Left ventricle myocardium inferior (tissue), 1 donor: ENCODE data around the gene CHCHD10. TPM values are rescaled to one million over a fixed set of nuclear protein-coding genes. Genes with fewer than 3 reads are reported as not detected.

Experiments used
- DNase-seq: peaks from one replicate; pipeline ENCODE4 v3.0.0-alpha.2; 2020
- H3K27ac ChIP-seq: fragments of 200-600 bp; replicated peaks from 2 replicates; pipeline ENCODE4 v1.8.0; 2021
- H3K27me3 ChIP-seq: fragments of 200-600 bp; 2 replicates; pipeline ENCODE4 v1.8.0; 2021; ENCODE audit warnings: low read depth
- H3K36me3 ChIP-seq: fragments of 200-600 bp; 2 replicates; pipeline ENCODE4 v1.8.0; 2021
- H3K4me1 ChIP-seq: fragments of 200-600 bp; 2 replicates; pipeline ENCODE4 v1.8.0; 2021
- H3K4me3 ChIP-seq: fragments of 200-600 bp; 2 replicates; pipeline ENCODE4 v1.8.0; 2021; ENCODE audit warnings: mild to moderate bottlenecking, moderate library complexity
- H3K9me3 ChIP-seq: fragments of 200-600 bp; replicated peaks from 2 replicates; pipeline ENCODE4 v1.8.0; 2021
- CTCF ChIP-seq: fragments of 200-600 bp; IDR thresholded peaks from 2 replicates; pipeline ENCODE4 v1.8.0; 2021; ENCODE audit warnings: antibody characterized with exemption, mild to moderate bottlenecking, borderline replicate concordance
- intact Hi-C: fragments of 100-400 bp; cut with micrococcal nuclease; formaldehyde crosslinking; loops from one replicate; pipeline ENCODE4 v1.11.0; 2022
- total RNA-seq: library from RNA; stranded (reverse); fragmentation: NEBNext Ultra II Directional; extraction: Animal tissue kit (Norgen Biotek cat#: 25700); gene quantifications from one replicate; pipeline ENCODE4 v1.2.1, GENCODE V29; 2021
- donor health status: DM: no; HTN: yes; CAD: no; lungs with severe emphysema.

CHCHD10 gene
- total RNA-seq, 1 donor from 2014 or later = 1,446 TPM

GRCh38 chr22:23781511-23782183 is 13.9 kb upstream of the CHCHD10 start:
- H3K36me3 ChIP-seq = peaks cover 7% of the 10 kb centered on the region
- DNase-seq = no peak
- H3K4me1 ChIP-seq = peaks cover 28% of the 10 kb centered on the region
- H3K27me3 ChIP-seq = no peaks in the 10 kb centered on the region
- no peak for TF ChIP-seq CTCF
- H3K4me3 ChIP-seq = no peak overlapping the region
- intact Hi-C loops = no loop called here
- H3K27ac ChIP-seq = no peak overlapping the region
- no peaks in the 10 kb centered on the region for H3K9me3 ChIP-seq

GRCh38 chr22:23781065-23781464 is 13.3 kb upstream of the CHCHD10 start:
- H3K36me3 ChIP-seq = peaks cover 7% of the 10 kb centered on the region
- no peaks in the 10 kb centered on the region for H3K9me3 ChIP-seq
- H3K4me1 ChIP-seq = peaks cover 27% of the 10 kb centered on the region
- TF ChIP-seq CTCF = no peak
- no peak overlapping the region for H3K27ac ChIP-seq
- intact Hi-C loops = no loop called here
- no peak overlapping the region for H3K4me3 ChIP-seq
- no peaks in the 10 kb centered on the region for H3K27me3 ChIP-seq
- DNase-seq = no peak

- H3K27me3 ChIP-seq = no peaks in the 10 kb centered on the region
- DNase-seq = no peak
- no peak overlapping the region for H3K27ac ChIP-seq
- intact Hi-C loops = no loop called here
- TF ChIP-seq CTCF = no peak
- no peak overlapping the region for H3K4me3 ChIP-seq
- H3K4me1 ChIP-seq = peaks cover 29% of the 10 kb centered on the region
- H3K36me3 ChIP-seq = peaks cover 7% of the 10 kb centered on the region
- H3K9me3 ChIP-seq = no peaks in the 10 kb centered on the region
Measured at GRCh38 chr22:23780146-23780748, 12.5 kb upstream of the CHCHD10 start.

- Histone ChIP-seq H3K4me3 (no peak overlapping the region), H3K9me3 (no peaks in the 10 kb centered on the region), H3K27ac (no peak overlapping the region), H3K36me3 (peaks cover 7% of the 10 kb centered on the region), H3K4me1 (peaks cover 34% of the 10 kb centered on the region), H3K27me3 (no peaks in the 10 kb centered on the region)
- DNase-seq = no peak
- intact Hi-C loops = no loop called here
- TF ChIP-seq CTCF = no peak
Measured at GRCh38 chr22:23779731-23780130, 12.0 kb upstream of the CHCHD10 start.

- peaks cover 7% of the 10 kb centered on the region for H3K36me3 ChIP-seq
- TF ChIP-seq CTCF = no peak
- H3K4me1 ChIP-seq = peaks cover 40% of the 10 kb centered on the region
- H3K4me3 ChIP-seq = no peak overlapping the region
- H3K27ac ChIP-seq = no peak overlapping the region
- no peaks in the 10 kb centered on the region for H3K27me3 ChIP-seq
- intact Hi-C loops = no loop called here
- H3K9me3 ChIP-seq = no peaks in the 10 kb centered on the region
- DNase-seq = no peak
Measured at GRCh38 chr22:23779083-23779482, 11.3 kb upstream of the CHCHD10 start.
